Mucosa of rectum (tissue), 2 donors: ENCODE results near the gene PPARG.
A peak's percentile ranks its signal among the peaks of the same experiment; 100 is the strongest.

Experiments
- H3K27ac ChIP-seq, 2 donors: one replicate each; pipeline ENCODE4 v1.7.0; 2013; ENCODE audit warnings: inconsistent platforms in 2 of 2, low read depth in 2 of 2, low read length in 2 of 2
- H3K27me3 ChIP-seq, 2 donors: one replicate each; pipeline ENCODE4 v1.7.0; 2013; ENCODE audit warnings: low read length in 2 of 2; ENCODE audit not compliant: control insufficient read depth in 2 of 2, insufficient read depth in 2 of 2
- H3K36me3 ChIP-seq, 2 donors: one replicate each; pipeline ENCODE4 v1.7.0; 2013; ENCODE audit warnings: low read length in 2 of 2; ENCODE audit not compliant: control insufficient read depth in 2 of 2, insufficient read depth in 2 of 2
- H3K4me1 ChIP-seq, 2 donors: one replicate each; pipeline ENCODE4 v1.7.0; 2013; ENCODE audit warnings: low read length in 2 of 2, mild to moderate bottlenecking in 1 of 2; ENCODE audit not compliant: control insufficient read depth in 2 of 2, insufficient read depth in 2 of 2
- H3K4me3 ChIP-seq, 2 donors: one replicate each; pipeline ENCODE4 v1.7.0; 2013; ENCODE audit warnings: low read length in 2 of 2
- H3K9ac ChIP-seq, 2 donors: one replicate each; pipeline ENCODE4 v1.7.0; 2013; ENCODE audit warnings: low read length in 2 of 2, low read depth in 1 of 2, mild to moderate bottlenecking in 1 of 2
- H3K9me3 ChIP-seq, 2 donors: one replicate each; pipeline ENCODE4 v1.7.0; 2013; ENCODE audit warnings: low read length in 2 of 2; ENCODE audit not compliant: control insufficient read depth in 2 of 2
- donor health status: healthy.
- donor health status: Normal muscosa, but diverticular disease.

Gene PPARG

GRCh38 chr3:12370758-12371157, 81.9 kb downstream of the PPARG start:
- Histone ChIP-seq H3K27me3 (no peaks in the 10 kb centered on the region), H3K27ac (peak overlapping the region; percentile 44 to 75), H3K9me3 (no peaks in the 10 kb centered on the region), H3K4me3 (no peak overlapping the region), H3K4me1 (peaks cover 2 to 32% of the 10 kb centered on the region in 2 donors), H3K36me3 (peaks cover 0 to 2% of the 10 kb centered on the region in 2 donors), H3K9ac (no peak overlapping the region)

- Histone ChIP-seq H3K9ac (peak overlapping the region in 1 of 2 donors; percentile 16), H3K4me3 (no peak overlapping the region), H3K27me3 (no peaks in the 10 kb centered on the region), H3K4me1 (peaks cover 2 to 32% of the 10 kb centered on the region in 2 donors), H3K27ac (peak overlapping the region; percentile 44 to 70), H3K36me3 (peaks cover 0 to 2% of the 10 kb centered on the region in 2 donors), H3K9me3 (no peaks in the 10 kb centered on the region)
These were observed 82.8 kb downstream of the PPARG start for GRCh38 chr3:12371525-12372140.

- H3K27ac ChIP-seq, result no peak overlapping the region
- H3K4me3 ChIP-seq, result no peak overlapping the region
- H3K4me1 ChIP-seq, result peaks cover 2 to 32% of the 10 kb centered on the region in 2 donors
- H3K9me3 ChIP-seq, result no peaks in the 10 kb centered on the region
- peaks cover 0 to 2% of the 10 kb centered on the region in 2 donors for H3K36me3 ChIP-seq
- H3K27me3 ChIP-seq, result no peaks in the 10 kb centered on the region
- H3K9ac ChIP-seq, result no peak overlapping the region
These were observed 83.9 kb downstream of the PPARG start for GRCh38 chr3:12372741-12373280.

GRCh38 chr3:12375572-12375971, 86.7 kb downstream of the PPARG start:
- Histone ChIP-seq H3K4me1 (peaks cover 0 to 22% of the 10 kb centered on the region in 2 donors), H3K27me3 (no peaks in the 10 kb centered on the region), H3K4me3 (no peak overlapping the region), H3K9ac (no peak overlapping the region), H3K27ac (no peak overlapping the region), H3K36me3 (peaks cover 3 to 7% of the 10 kb centered on the region in 2 donors), H3K9me3 (no peaks in the 10 kb centered on the region)

GRCh38 chr3:12379640-12380429, 91.0 kb downstream of the PPARG start:
- H3K9ac ChIP-seq, result no peak overlapping the region
- peak overlapping the region in 1 of 2 donors; percentile 0 for H3K27ac ChIP-seq
- H3K9me3 ChIP-seq, result no peaks in the 10 kb centered on the region
- H3K4me1 ChIP-seq, result peaks cover 0 to 10% of the 10 kb centered on the region in 2 donors
- no peaks in the 10 kb centered on the region for H3K27me3 ChIP-seq
- peaks cover 8 to 15% of the 10 kb centered on the region in 2 donors for H3K36me3 ChIP-seq
- H3K4me3 ChIP-seq, result no peak overlapping the region

GRCh38 chr3:12380461-12380860, 91.6 kb downstream of the PPARG start:
- Histone ChIP-seq H3K27ac (no peak overlapping the region), H3K36me3 (peaks cover 8 to 15% of the 10 kb centered on the region in 2 donors), H3K4me1 (peaks cover 0 to 11% of the 10 kb centered on the region in 2 donors), H3K9me3 (no peaks in the 10 kb centered on the region), H3K4me3 (no peak overlapping the region), H3K27me3 (no peaks in the 10 kb centered on the region), H3K9ac (no peak overlapping the region)

GRCh38 chr3:12381199-12381598, 92.3 kb downstream of the PPARG start:
- peaks cover 8 to 15% of the 10 kb centered on the region in 2 donors for H3K36me3 ChIP-seq
- peaks cover 0 to 15% of the 10 kb centered on the region in 2 donors for H3K4me1 ChIP-seq
- H3K27ac ChIP-seq, result no peak overlapping the region
- H3K9ac ChIP-seq, result no peak overlapping the region
- no peaks in the 10 kb centered on the region for H3K9me3 ChIP-seq
- H3K27me3 ChIP-seq, result no peaks in the 10 kb centered on the region
- no peak overlapping the region for H3K4me3 ChIP-seq

GRCh38 chr3:12383218-12383617, 94.3 kb downstream of the PPARG start:
- Histone ChIP-seq H3K9me3 (no peaks in the 10 kb centered on the region), H3K4me3 (no peak overlapping the region), H3K27me3 (no peaks in the 10 kb centered on the region), H3K27ac (no peak overlapping the region), H3K36me3 (peaks cover 10 to 15% of the 10 kb centered on the region in 2 donors), H3K9ac (no peak overlapping the region), H3K4me1 (peaks cover 0 to 18% of the 10 kb centered on the region in 2 donors)

GRCh38 chr3:12384451-12385233, 95.8 kb downstream of the PPARG start:
- Histone ChIP-seq H3K9me3 (no peaks in the 10 kb centered on the region), H3K27ac (no peak overlapping the region), H3K9ac (no peak overlapping the region), H3K4me1 (peaks cover 0 to 17% of the 10 kb centered on the region in 2 donors), H3K4me3 (no peak overlapping the region), H3K27me3 (no peaks in the 10 kb centered on the region), H3K36me3 (peaks cover 14 to 18% of the 10 kb centered on the region in 2 donors)
